Measurements from ENCODE around the gene PC. TPM values are rescaled to one million over a fixed set of nuclear protein-coding genes. Genes with fewer than 3 reads are reported as not detected.

The PC gene
- total RNA-seq, 1 experiment from 2014 or later: 40.5 TPM

GRCh38 chr11:66889960-66890359, 68.2 kb downstream of the PC start:
- Mint-ChIP-seq H3K27me3 (ENCODE audit: unreplicated experiment) (no peaks in the 10 kb centered on the region), H3K9me3 (ENCODE audit: low read depth, unreplicated experiment) (no peaks in the 10 kb centered on the region), H3K4me1 (ENCODE audit: low read depth, unreplicated experiment) (peaks cover 18% of the 10 kb centered on the region), H3K4me3 (ENCODE audit: low read depth, unreplicated experiment) (no peak overlapping the region), H3K27ac (ENCODE audit: unreplicated experiment) (no peak overlapping the region), H3K36me3 (ENCODE audit: insufficient read depth, unreplicated experiment) (no peaks in the 10 kb centered on the region)
- CTCF ChIA-PET: no interaction called here
- no TSS peak for BruUV-seq (replicated peaks)
- no peak for DNase-seq
- no peak for TF ChIP-seq CTCF (IDR thresholded peaks at IDR 0.05; ENCODE audit: unreplicated experiment)
- intact Hi-C loops (cut with micrococcal nuclease; ENCODE audit: unreplicated experiment): loop anchor here (10.0 kb wide), 1 partner anchor 65 kb away; the partner anchor contains the start of gene PC

- H3K4me1 Mint-ChIP-seq (ENCODE audit: low read depth, unreplicated experiment): peaks cover 24% of the 10 kb centered on the region
- BruUV-seq (replicated peaks): no TSS peak
- H3K27me3 Mint-ChIP-seq (ENCODE audit: unreplicated experiment): no peaks in the 10 kb centered on the region
- TF ChIP-seq CTCF (IDR thresholded peaks at IDR 0.05; ENCODE audit: unreplicated experiment): no peak
- H3K9me3 Mint-ChIP-seq (ENCODE audit: low read depth, unreplicated experiment): no peaks in the 10 kb centered on the region
- H3K36me3 Mint-ChIP-seq (ENCODE audit: insufficient read depth, unreplicated experiment): no peaks in the 10 kb centered on the region
- H3K4me3 Mint-ChIP-seq (ENCODE audit: low read depth, unreplicated experiment): no peak overlapping the region
- intact Hi-C loops (cut with micrococcal nuclease; ENCODE audit: unreplicated experiment): no loop called here
- no peak for DNase-seq
- no peak overlapping the region for H3K27ac Mint-ChIP-seq (ENCODE audit: unreplicated experiment)
- CTCF ChIA-PET: no interaction called here
Measured at GRCh38 chr11:66888282-66888681, 69.9 kb downstream of the PC start.

GRCh38 chr11:66887526-66887925, 70.7 kb downstream of the PC start:
- Mint-ChIP-seq H3K27me3 (ENCODE audit: unreplicated experiment) (no peaks in the 10 kb centered on the region), H3K4me1 (ENCODE audit: low read depth, unreplicated experiment) (peaks cover 24% of the 10 kb centered on the region), H3K27ac (ENCODE audit: unreplicated experiment) (no peak overlapping the region), H3K9me3 (ENCODE audit: low read depth, unreplicated experiment) (no peaks in the 10 kb centered on the region), H3K36me3 (ENCODE audit: insufficient read depth, unreplicated experiment) (no peaks in the 10 kb centered on the region), H3K4me3 (ENCODE audit: low read depth, unreplicated experiment) (no peak overlapping the region)
- TF ChIP-seq CTCF (IDR thresholded peaks at IDR 0.05; ENCODE audit: unreplicated experiment): no peak
- CTCF ChIA-PET: no interaction called here
- BruUV-seq (replicated peaks): no TSS peak
- intact Hi-C loops (cut with micrococcal nuclease; ENCODE audit: unreplicated experiment): no loop called here
- no peak for DNase-seq

GRCh38 chr11:66886671-66887221, 71.4 kb downstream of the PC start:
- no peaks in the 10 kb centered on the region for H3K36me3 Mint-ChIP-seq (ENCODE audit: insufficient read depth, unreplicated experiment)
- H3K27ac Mint-ChIP-seq (ENCODE audit: unreplicated experiment): no peak overlapping the region
- intact Hi-C loops (cut with micrococcal nuclease; ENCODE audit: unreplicated experiment): no loop called here
- peaks cover 21% of the 10 kb centered on the region for H3K4me1 Mint-ChIP-seq (ENCODE audit: low read depth, unreplicated experiment)
- no peaks in the 10 kb centered on the region for H3K27me3 Mint-ChIP-seq (ENCODE audit: unreplicated experiment)
- DNase-seq: no peak
- no TSS peak for BruUV-seq (replicated peaks)
- no peak for TF ChIP-seq CTCF (IDR thresholded peaks at IDR 0.05; ENCODE audit: unreplicated experiment)
- no peak overlapping the region for H3K4me3 Mint-ChIP-seq (ENCODE audit: low read depth, unreplicated experiment)
- CTCF ChIA-PET: interaction anchor here (0.6 kb wide), 1 partner anchor 25 kb away, joined by 3 read pairs; no protein-coding TSS in a partner anchor
- no peaks in the 10 kb centered on the region for H3K9me3 Mint-ChIP-seq (ENCODE audit: low read depth, unreplicated experiment)

Measured in Calu3 (cell line).